ENCODE results near the gene SNRPA.
A peak's percentile ranks its signal among the peaks of the same experiment; 100 is the strongest.
"Not testable (repeated sequence)": the region's sequence is repeated elsewhere in the genome, so short reads cannot be mapped to it uniquely, and the experiment has no call there.

SNRPA gene

GRCh38 chr19:40802300-40803169 is 51.5 kb downstream of the SNRPA start:
- DNase-seq (ENCODE audit: low read depth): no peak

DNA sequence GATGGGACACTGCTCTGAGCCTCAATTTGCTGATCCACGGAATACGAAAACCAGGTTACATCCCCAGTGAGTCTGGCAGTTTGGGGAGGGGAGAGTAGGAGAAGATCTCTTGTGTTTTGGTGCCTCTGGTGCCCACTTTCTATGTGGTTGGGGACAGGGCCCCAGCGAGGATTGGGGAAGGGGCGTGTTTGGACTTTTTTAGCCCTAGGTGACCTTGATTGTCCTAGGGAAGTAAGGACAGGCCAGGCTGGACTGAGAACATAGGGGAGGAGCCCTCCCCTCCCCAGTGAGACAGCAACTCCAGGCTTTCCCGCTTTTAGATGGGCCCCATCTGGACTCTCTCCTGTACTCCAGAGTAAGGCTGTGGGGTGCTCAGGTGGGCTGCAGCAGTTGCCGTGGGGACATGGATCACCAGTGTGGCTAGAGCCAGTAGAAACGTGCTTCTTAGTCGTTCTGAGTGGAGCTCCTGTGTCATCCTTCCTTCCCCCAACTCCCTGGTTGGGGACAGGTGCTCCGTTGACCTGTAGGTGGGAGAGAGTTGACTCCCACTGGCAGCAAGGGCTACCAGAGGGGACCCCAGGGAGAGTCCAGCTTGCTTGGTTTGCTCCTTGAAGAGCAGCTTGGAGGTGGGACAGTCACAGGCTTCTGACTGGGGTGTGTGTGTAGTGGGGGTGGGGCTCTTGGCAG is 52.3 kb downstream of the SNRPA start:
- DNase-seq (ENCODE audit: low read depth): no peak

DNA sequence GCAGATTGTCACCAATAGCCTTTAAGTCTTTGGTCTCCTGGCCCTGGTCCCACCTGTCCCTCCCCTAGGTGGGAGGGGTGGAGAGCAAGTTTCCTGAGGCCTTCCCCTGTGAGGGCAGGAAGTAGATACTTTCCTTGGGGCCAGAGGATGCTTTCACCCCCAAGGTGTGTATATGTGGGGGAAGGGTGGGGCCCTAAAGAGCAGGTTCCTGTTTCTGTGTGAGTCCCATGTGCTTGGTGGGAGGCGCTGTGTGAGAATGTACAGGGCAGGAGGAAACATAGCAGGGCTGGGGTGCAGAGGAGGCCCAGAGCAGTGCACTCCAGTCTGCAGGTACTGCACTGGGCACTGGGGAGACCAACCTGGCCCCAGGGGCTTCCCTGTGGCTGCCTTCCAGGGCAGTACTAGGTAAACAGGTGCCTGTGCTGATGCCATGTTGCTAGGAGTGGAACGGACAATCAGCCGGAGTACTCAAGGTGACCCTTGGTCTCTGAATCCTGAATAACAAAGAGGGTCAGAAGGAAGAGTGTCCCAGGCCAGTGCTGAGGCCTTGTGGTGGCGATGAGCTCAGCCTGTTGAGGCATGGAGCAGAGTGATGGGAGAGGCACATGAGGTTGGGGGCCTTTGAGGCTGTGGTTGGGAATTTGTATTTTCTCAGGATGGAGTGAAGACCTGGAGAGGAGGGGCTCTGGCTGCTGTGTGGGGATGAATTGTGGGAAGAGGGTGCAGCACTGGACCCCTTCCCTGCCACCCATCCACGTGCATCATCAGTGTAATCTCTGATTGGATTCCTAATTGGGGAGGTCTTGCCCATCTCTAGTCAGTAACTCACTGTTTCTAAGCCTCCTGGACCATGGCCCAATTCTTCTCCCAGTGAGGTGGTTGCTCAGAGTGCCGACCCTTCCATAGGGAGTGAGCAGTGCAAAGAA is 53.1 kb downstream of the SNRPA start:
- peak; percentile 57 for DNase-seq (ENCODE audit: low read depth)

- no peak for DNase-seq (ENCODE audit: low read depth)
These were observed 53.8 kb downstream of the SNRPA start for GRCh38 chr19:40804783-40805242.

- DNase-seq (ENCODE audit: low read depth): peak; percentile 40
These were observed 54.4 kb downstream of the SNRPA start for GRCh38 chr19:40805258-40805868.

GRCh38 chr19:40806423-40807146 is 55.6 kb downstream of the SNRPA start:
- DNase-seq (ENCODE audit: low read depth): peak; percentile 65

- DNase-seq (ENCODE audit: low read depth): no peak
These were observed 56.4 kb downstream of the SNRPA start for GRCh38 chr19:40807147-40808020.

DNA sequence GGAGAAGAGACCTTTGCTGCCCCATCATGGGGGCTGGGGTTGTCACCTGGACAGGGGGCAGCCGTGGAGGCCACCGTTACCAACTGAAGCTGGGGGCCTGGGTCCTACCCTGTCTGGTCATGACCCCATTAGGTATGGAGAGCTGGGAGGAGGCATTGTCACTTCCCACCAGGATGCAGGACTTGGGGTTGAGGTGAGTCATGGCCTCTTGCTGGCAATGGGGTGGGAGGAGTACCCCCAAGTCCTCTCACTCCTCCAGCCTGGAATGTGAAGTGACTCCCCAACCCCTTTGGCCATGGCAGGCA is 57.0 kb downstream of the SNRPA start:
- no peak for DNase-seq (ENCODE audit: low read depth)

GRCh38 chr19:40808497-40808896 is 57.5 kb downstream of the SNRPA start:
- no peak for DNase-seq (ENCODE audit: low read depth)

DNA sequence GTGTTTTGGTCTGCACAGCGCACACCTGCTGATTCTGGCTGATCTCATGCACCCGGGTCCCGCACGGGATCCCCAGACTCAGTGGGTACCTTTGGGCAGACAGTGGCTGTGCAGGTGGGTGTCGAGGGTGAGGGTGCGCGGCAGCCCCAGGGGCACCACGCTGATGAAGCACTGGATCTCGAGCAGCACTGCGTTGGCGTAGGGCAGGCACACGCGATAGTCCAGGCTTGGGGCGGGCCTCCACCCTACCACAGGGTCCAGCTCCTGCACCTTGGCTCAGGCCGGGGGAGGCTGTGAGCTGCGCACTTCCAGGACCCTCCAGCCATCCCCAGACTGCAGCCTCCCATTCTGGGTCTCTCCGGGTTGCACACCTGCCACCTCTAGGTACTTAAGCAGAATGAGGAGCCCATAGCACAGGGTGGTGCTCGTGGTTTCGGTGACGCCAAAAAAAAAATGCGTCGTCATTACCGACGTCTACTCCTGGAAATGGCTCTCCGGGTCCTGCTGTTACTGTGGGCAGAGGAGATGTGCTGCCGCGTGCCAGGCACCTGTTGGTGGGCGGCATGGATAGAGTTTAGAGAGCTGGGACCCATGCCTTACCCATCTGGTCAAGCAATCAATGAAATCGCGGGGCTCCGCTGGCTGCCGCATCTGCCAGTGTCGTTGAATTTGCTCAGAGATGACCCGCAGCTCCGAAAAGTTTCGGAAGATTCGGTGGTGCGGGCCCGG is 58.5 kb downstream of the SNRPA start:
- DNase-seq (ENCODE audit: low read depth): no peak

GRCh38 chr19:40810160-40810559 is 59.2 kb downstream of the SNRPA start:
- DNase-seq (ENCODE audit: low read depth): no peak

DNA sequence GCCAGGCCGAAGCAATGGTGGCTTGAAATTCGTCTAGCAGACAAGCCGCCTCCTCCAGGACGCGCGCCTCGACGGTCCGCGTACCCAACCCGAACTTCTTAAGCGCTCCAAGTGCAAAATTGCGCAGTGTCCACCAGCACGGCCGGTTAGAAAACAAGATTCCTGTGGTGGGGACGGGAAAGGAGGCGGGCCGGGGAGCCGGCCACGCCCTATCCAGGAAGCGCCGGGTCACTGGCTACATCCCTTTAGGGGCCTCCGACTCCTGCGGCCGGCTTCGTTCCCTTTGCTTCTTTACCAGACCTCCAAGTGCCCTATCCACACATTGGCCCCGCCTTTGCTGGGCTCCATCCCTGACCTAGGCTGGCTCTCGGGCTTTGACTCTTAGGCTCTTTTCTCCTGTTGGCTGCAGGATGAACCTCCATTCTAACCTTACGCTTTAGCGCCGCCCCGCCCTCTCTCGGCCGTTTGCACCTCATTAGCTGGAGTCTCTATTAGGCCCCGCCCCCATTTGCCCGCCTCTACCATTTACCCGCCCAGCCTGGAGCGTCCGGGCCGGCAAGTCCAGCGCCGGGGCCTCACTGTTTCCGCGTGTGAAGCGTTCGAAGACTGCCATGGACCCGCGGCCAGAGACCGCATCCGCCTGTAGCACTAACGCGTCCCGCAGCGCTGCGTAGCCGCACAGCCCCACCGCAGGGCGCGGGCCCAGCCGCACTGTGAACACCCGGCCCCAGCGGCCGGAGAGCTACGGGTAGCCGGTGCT is 59.8 kb downstream of the SNRPA start:
- not testable (repeated sequence) for DNase-seq (ENCODE audit: low read depth)

GRCh38 chr19:40811478-40812341 is 60.7 kb downstream of the SNRPA start:
- DNase-seq (ENCODE audit: low read depth): no peak

DNA sequence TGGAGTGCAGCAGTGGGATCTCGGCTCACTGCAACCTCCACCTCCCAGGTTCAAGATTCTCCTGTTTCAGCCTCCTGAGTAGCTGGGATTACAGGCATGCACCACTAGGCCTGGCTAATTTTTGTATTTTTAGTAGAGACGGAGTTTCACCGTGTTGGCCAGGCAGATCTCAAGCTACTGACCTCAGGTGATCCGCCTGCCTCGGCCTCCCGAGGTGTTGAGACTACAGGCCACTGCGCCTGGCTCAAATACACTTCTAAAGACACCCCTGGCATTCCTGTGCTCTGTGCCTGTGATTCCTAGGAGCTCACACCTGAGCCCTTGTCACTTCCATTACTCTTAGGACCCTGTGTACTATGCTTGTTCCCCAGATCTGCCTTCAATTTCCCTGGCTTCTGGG is 61.6 kb downstream of the SNRPA start:
- DNase-seq (ENCODE audit: low read depth): not testable (repeated sequence)

GRCh38 chr19:40813182-40813581 is 62.2 kb downstream of the SNRPA start:
- DNase-seq (ENCODE audit: low read depth): no peak

Measured in activated T-helper 1 cell treated with Interleukin-2 at 50 U/mL for 16 hours (primary cell).